Measurements from ENCODE around the gene PNPLA1. TPM values are rescaled to one million over a fixed set of nuclear protein-coding genes. Genes with fewer than 3 reads are reported as not detected.

Gene PNPLA1
- total and polyA plus RNA-seq, 2 experiments from 2014 or later = not detected

- DNase-seq (ENCODE audit: low read depth in 1 of 2, low spot score in 1 of 2) = no peak
- TF ChIP-seq CTCF (IDR thresholded peaks at IDR 0.05; ENCODE audit: low read depth, low read length) = no peak
- H3K36me3 ChIP-seq = no peaks in the 10 kb centered on the region
- H3K27me3 ChIP-seq = no peaks in the 10 kb centered on the region
- no peak overlapping the region for H3K27ac ChIP-seq
- H3K4me1 ChIP-seq (ENCODE audit: low read depth) = peaks cover 6% of the 10 kb centered on the region
- H3K4me3 ChIP-seq = no peak overlapping the region
- H3K9me3 ChIP-seq (ENCODE audit: low read depth) = no peaks in the 10 kb centered on the region
Measured at GRCh38 chr6:36327226-36327918, 57.5 kb downstream of the PNPLA1 start.

GRCh38 chr6:36327919-36328236 is 58.0 kb downstream of the PNPLA1 start:
- H3K4me3 ChIP-seq = no peak overlapping the region
- no peaks in the 10 kb centered on the region for H3K27me3 ChIP-seq
- no peaks in the 10 kb centered on the region for H3K36me3 ChIP-seq
- H3K9me3 ChIP-seq (ENCODE audit: low read depth) = no peaks in the 10 kb centered on the region
- no peak for DNase-seq (ENCODE audit: low read depth in 1 of 2, low spot score in 1 of 2)
- no peak overlapping the region for H3K27ac ChIP-seq
- H3K4me1 ChIP-seq (ENCODE audit: low read depth) = peaks cover 6% of the 10 kb centered on the region
- no peak for TF ChIP-seq CTCF (IDR thresholded peaks at IDR 0.05; ENCODE audit: low read depth, low read length)

GRCh38 chr6:36328600-36328999 is 58.7 kb downstream of the PNPLA1 start:
- Histone ChIP-seq H3K27me3 (no peaks in the 10 kb centered on the region), H3K4me1 (ENCODE audit: low read depth) (peaks cover 11% of the 10 kb centered on the region), H3K4me3 (no peak overlapping the region)

GRCh38 chr6:36329798-36330291 is 60.0 kb downstream of the PNPLA1 start:
- TF ChIP-seq CTCF (IDR thresholded peaks at IDR 0.05; ENCODE audit: low read depth, low read length) = no peak
- Histone ChIP-seq H3K27ac (no peak overlapping the region), H3K4me3 (no peak overlapping the region), H3K27me3 (no peaks in the 10 kb centered on the region), H3K36me3 (no peaks in the 10 kb centered on the region), H3K9me3 (ENCODE audit: low read depth) (no peaks in the 10 kb centered on the region), H3K4me1 (ENCODE audit: low read depth) (peaks cover 24% of the 10 kb centered on the region)
- no peak for DNase-seq (ENCODE audit: low read depth in 1 of 2, low spot score in 1 of 2)

More at GRCh38 chr6:36328600-36328999, 58.7 kb downstream of the PNPLA1 start:
- TF ChIP-seq CTCF (IDR thresholded peaks at IDR 0.05; ENCODE audit: low read depth, low read length) = no peak
- H3K9me3 ChIP-seq (ENCODE audit: low read depth) = no peaks in the 10 kb centered on the region
- DNase-seq (ENCODE audit: low read depth in 1 of 2, low spot score in 1 of 2) = no peak
- H3K27ac ChIP-seq = no peak overlapping the region
- no peaks in the 10 kb centered on the region for H3K36me3 ChIP-seq

GRCh38 chr6:36330366-36330765 is 60.5 kb downstream of the PNPLA1 start:
- DNase-seq (ENCODE audit: low read depth in 1 of 2, low spot score in 1 of 2) = no peak
- H3K27me3 ChIP-seq = no peaks in the 10 kb centered on the region
- H3K9me3 ChIP-seq (ENCODE audit: low read depth) = no peaks in the 10 kb centered on the region
- peaks cover 27% of the 10 kb centered on the region for H3K4me1 ChIP-seq (ENCODE audit: low read depth)
- H3K27ac ChIP-seq = no peak overlapping the region
- no peaks in the 10 kb centered on the region for H3K36me3 ChIP-seq
- TF ChIP-seq CTCF (IDR thresholded peaks at IDR 0.05; ENCODE audit: low read depth, low read length) = no peak
- no peak overlapping the region for H3K4me3 ChIP-seq
